HEK293T (cell line): ENCODE data around the gene PLA2G4D.

Source experiments
- CTCF ChIA-PET: fragments of 350-600 bp; formaldehyde crosslinking; extraction: SDS; loops from one replicate; lab custom pipeline; 2021; ENCODE audit warnings: antibody characterized with exemption, inconsistent platforms; lab: Yijun Ruan, JAX
- POLR2A ChIA-PET: fragments of 350-600 bp; formaldehyde crosslinking; extraction: SDS; loops from one replicate; lab custom pipeline; 2020; ENCODE audit warnings: antibody characterized with exemption, inconsistent platforms; lab: Yijun Ruan, JAX
- DNase-seq: peaks from one replicate; pipeline ENCODE4 v3.0.0; 2012; ENCODE audit warnings: mixed read lengths; ENCODE audit errors: extremely low spot score
- ARNT ChIP-seq: fragments of 450-650 bp; IDR thresholded peaks from 2 replicates; pipeline ENCODE4 v1.6.1; 2017; ENCODE audit warnings: mild to moderate bottlenecking
- BHLHE40 ChIP-seq: fragments of 450-650 bp; IDR thresholded peaks from 2 replicates; pipeline ENCODE4 v1.6.1; 2016; ENCODE audit warnings: mild to moderate bottlenecking, moderate library complexity, borderline replicate concordance
- CTBP1 ChIP-seq: fragments of 450-650 bp; IDR thresholded peaks from 2 replicates; pipeline ENCODE4 v1.6.1; 2016; ENCODE audit warnings: borderline replicate concordance
- ELF4 ChIP-seq: fragments of 450-650 bp; IDR thresholded peaks from 2 replicates; pipeline ENCODE4 v1.6.1; 2017; ENCODE audit warnings: antibody characterized with exemption
- FOXA1 ChIP-seq: fragments of 450-650 bp; IDR thresholded peaks from 2 replicates; pipeline ENCODE4 v1.6.1; 2016; ENCODE audit warnings: mild to moderate bottlenecking
- FOXK2 ChIP-seq: fragments of 450-650 bp; IDR thresholded peaks from 2 replicates; pipeline ENCODE4 v1.6.1; 2016; ENCODE audit warnings: mild to moderate bottlenecking
- FOXM1 ChIP-seq: fragments of 450-650 bp; IDR thresholded peaks from 2 replicates; pipeline ENCODE4 v1.6.1; 2017; ENCODE audit warnings: mild to moderate bottlenecking, borderline replicate concordance
- HDGF ChIP-seq: fragments of 450-650 bp; IDR thresholded peaks from 2 replicates; pipeline ENCODE4 v1.6.1; 2017; ENCODE audit warnings: antibody characterized with exemption, borderline replicate concordance
- L3MBTL2 ChIP-seq: fragments of 450-650 bp; conservative IDR thresholded peaks from 2 replicates; pipeline ENCODE4 v1.6.1; 2016; ENCODE audit warnings: mild to moderate bottlenecking
- LEF1 ChIP-seq: fragments of 450-650 bp; IDR thresholded peaks from 2 replicates; pipeline ENCODE4 v1.6.1; 2017; ENCODE audit warnings: mild to moderate bottlenecking, borderline replicate concordance
- NFRKB ChIP-seq: fragments of 450-650 bp; IDR thresholded peaks from 2 replicates; pipeline ENCODE4 v1.6.1; 2016; ENCODE audit warnings: mild to moderate bottlenecking, moderate library complexity
- PKNOX1 ChIP-seq: fragments of 450-650 bp; IDR thresholded peaks from 2 replicates; pipeline ENCODE4 v1.6.1; 2016
- SP1 ChIP-seq: fragments of 450-650 bp; IDR thresholded peaks from 2 replicates; pipeline ENCODE4 v1.6.1; 2017
- SUZ12 ChIP-seq: fragments of 450-650 bp; IDR thresholded peaks from 2 replicates; pipeline ENCODE4 v1.6.1; 2016; ENCODE audit warnings: mild to moderate bottlenecking
- TARDBP ChIP-seq: fragments of 450-650 bp; IDR thresholded peaks from 2 replicates; pipeline ENCODE4 v1.6.1; 2016
- ZNF384 ChIP-seq: fragments of 450-650 bp; IDR thresholded peaks from 2 replicates; pipeline ENCODE4 v1.6.1; 2016

The PLA2G4D gene

DNA sequence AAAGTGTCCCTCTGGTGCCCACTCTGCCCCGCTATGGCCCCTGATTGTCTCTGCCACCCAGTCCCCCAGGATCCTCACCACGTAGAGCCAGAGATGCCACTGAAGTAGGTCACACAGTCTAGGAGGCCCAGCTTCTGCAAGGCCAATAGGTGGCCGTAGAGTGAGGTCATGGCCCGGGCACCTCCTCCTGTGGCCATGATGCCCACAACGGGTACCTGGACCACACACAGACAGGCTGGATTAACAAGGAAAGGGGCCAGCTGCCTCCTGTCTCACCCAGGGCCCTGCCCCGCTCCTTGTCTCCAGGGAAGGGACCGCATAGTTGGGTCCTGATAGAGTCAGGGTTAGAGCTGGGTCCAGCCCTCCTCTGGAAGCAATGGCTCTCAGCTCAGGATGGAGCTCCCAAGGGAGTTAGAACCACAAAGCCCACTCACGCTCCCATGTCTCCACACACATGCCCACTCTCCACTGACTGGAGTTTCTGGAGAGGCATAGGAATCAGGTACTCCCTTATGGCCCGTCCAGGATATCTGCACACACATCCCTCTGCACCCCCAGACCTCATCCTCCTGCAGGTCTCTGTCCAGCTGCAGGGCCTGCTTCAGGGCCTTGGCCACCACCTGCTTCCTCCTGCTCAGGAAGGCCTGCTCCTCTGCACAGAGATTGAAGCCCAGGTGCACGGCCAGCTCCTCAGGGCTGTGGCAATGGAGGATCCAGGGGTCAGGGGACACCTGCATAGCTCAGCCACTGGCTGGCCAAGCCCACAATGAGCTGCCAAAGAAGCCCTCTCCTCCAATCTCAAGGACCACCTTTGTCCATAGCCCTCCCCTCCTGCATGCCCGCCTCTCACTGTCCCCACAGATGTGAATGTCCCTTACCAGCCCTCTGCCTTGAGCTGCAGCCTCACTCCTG lies 13.2 kb downstream of the PLA2G4D start:
- CTCF ChIA-PET = no interaction called here
- POLR2A ChIA-PET = no interaction called here
- TF ChIP-seq ELF4 (no peak), ZNF384 (no peak), FOXM1 (no peak)
- DNase-seq = no peak

- CTCF ChIA-PET = interaction anchor here (0.6 to 1.1 kb wide), 2 partner anchors 31 to 50 kb away, joined by 3 to 8 read pairs; no protein-coding TSS in a partner anchor
- TF ChIP-seq LEF1 (no peak), FOXA1 (no peak), PKNOX1 (no peak), HDGF (no peak), TARDBP (no peak), FOXM1 (no peak), SUZ12 (no peak), ZNF384 (no peak), CTBP1 (no peak), L3MBTL2 (no peak), ARNT (no peak), SP1 (no peak), FOXK2 (no peak), BHLHE40 (no peak), ELF4 (no peak)
- POLR2A ChIA-PET = no interaction called here
These were observed 14.0 kb downstream of the PLA2G4D start for GRCh38 chr15:42080186-42080918.

DNA sequence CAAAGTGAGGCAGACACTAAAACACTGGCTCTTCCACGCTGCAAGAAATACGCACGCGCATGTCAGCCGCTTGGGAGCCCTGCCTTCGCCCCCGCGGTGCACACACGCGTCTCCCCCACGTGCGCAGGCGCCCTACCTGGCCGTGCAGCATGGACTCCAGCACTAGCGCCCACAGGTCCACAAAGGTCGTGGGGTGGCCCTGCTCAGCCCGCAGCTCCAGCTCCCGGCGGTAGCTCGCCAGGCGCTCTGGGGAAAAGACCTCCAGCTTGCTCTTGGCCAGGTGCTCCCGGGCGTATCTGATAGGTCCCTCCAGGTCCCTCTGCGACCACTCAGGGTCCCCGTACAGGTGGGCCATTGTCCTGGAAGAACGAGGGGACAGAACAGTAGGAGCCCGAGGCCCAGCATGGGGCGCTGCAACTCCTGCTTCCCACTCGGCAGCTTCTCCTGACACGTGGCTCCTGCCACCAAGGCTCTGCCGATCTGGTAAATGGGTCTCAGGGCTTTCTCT lies 14.9 kb downstream of the PLA2G4D start:
- no peak for DNase-seq
- ChIA-PET POLR2A (no interaction called here), CTCF (interaction anchor here (0.6 to 1.1 kb wide), 3 partner anchors 12 to 31 kb away, joined by 3 to 8 read pairs (median 3); no protein-coding TSS in a partner anchor)
- TF ChIP-seq FOXM1 (no peak), FOXA1 (no peak), SP1 (no peak), L3MBTL2 (no peak), ZNF384 (no peak), TARDBP (no peak), HDGF (no peak), NFRKB (no peak), FOXK2 (no peak), LEF1 (no peak), ELF4 (no peak), CTBP1 (no peak), ARNT (no peak), BHLHE40 (no peak), PKNOX1 (no peak), SUZ12 (no peak)

More at GRCh38 chr15:42080186-42080918, 14.0 kb downstream of the PLA2G4D start:
- no peak for DNase-seq

DNA sequence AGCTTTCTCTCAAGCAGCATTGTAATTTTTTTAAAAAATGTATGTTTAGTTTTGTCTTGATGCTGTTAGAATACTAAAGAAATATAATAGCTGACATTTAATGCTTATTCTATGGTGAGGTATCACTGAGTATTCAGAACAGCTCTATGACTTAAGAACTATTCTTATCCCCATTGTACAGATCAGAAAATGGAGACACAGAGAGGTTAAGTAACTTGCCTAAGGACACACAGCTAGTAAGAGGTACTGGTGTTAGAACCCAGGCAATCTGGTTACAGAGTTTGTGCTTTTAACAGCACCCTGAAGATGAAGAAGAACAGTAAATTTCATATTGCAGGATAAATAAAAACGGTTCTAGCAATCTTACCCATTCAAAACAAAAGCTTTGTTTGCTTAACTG lies 15.5 kb downstream of the PLA2G4D start:
- CTCF ChIA-PET = interaction anchor here (0.6 to 1.0 kb wide), 2 partner anchors 12 to 22 kb away, joined by 3 read pairs; no protein-coding TSS in a partner anchor
- TF ChIP-seq SUZ12 (no peak), FOXM1 (no peak), TARDBP (no peak), ARNT (no peak), FOXK2 (no peak), PKNOX1 (no peak), SP1 (no peak), FOXA1 (no peak), CTBP1 (no peak), ELF4 (no peak), NFRKB (no peak), HDGF (no peak), ZNF384 (no peak), LEF1 (no peak), BHLHE40 (no peak), L3MBTL2 (no peak)
- POLR2A ChIA-PET = no interaction called here
- no peak for DNase-seq

DNA sequence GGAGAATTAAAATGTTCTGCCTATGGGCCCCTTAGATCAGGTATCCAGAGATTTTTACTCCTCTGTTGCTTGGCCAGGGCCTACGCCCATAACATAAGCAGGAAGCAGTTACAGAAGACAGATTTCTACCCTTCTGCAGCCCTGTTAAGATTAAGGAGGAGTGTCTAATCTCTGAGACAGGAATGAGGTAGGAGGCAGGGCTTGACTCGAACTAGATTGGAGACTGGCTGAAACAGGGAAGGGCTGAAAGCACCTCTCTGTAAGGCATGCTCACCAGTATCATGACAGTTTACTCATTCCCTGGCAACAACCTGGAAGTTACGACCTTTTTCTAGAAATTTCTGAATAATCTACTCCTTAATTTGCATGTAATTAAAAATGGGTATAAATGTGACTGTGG lies 16.7 kb downstream of the PLA2G4D start:
- ChIA-PET POLR2A (no interaction called here), CTCF (no interaction called here)
- TF ChIP-seq FOXM1 = no peak
- TF ChIP-seq HDGF = no peak
- TF ChIP-seq ARNT = no peak
- no peak for TF ChIP-seq SP1
- no peak for DNase-seq
